Measurements from ENCODE around the gene TRMU. TPM values are rescaled to one million over a fixed set of nuclear protein-coding genes. Genes with fewer than 3 reads are reported as not detected.

The TRMU gene
- polyA plus RNA-seq, 1 donor (not counting 4 experiments of a cell fraction or from before 2014, with no cell fraction given): 33.6 TPM

DNA sequence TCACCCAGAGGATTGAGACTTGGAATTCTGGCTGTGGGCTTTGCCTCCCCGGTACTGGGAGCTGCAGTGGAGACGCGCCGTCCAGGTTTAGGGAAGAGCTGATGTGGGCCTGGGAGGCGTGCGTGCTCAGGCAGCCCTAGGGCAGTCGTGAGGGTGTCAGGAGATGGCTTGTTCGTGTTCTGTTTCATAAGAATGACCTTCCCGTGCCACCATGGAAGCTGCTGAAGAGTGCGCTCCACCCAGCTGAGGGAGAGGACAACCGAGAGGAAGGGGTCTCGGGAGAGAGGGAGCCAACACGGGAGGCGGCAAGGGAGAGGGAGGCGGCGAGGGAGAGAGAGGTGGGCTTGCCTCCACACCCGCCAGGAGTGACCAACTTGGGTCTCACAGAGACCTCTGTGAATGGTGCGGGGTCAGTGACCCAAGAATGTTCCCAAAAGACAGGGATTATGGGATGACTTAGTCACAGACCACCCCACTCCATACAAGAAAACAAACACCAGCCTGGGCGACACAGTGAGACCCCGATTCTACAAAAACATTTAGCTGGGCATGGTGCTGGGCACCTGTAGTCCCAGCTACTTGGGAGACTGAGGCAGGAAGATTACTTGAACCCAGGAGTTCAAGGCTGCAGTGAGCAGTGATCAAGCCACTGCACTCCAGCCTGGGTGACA is 14.7 kb upstream of the TRMU start:
- FAIRE-seq: no peak
- dilution Hi-C loops (cut with MboI; ENCODE audit: extremely low pct_ligation_motif_present, low sequenced_read_pairs): no loop called here
- no peaks in the 10 kb centered on the region for H3K9me1 ChIP-seq (ENCODE audit: control insufficient read depth, extremely low read depth, insufficient read depth, low read length)
- no peaks in the 10 kb centered on the region for H3K27me3 ChIP-seq (ENCODE audit: control insufficient read depth, extremely low read depth, insufficient read depth, low read length)
- peaks cover 2 to 20% of the 10 kb centered on the region in 2 experiments for H3K36me3 ChIP-seq (ENCODE audit: control insufficient read depth in 2 of 2, extremely low read depth in 1 of 2, insufficient read depth in 2 of 2, low read length in 2 of 2)
- H3K79me2 ChIP-seq (ENCODE audit: control insufficient read depth, insufficient read depth, low read length): peaks cover 5% of the 10 kb centered on the region
- no peak overlapping the region for H3K9ac ChIP-seq (ENCODE audit: control insufficient read depth, extremely low read depth, insufficient read depth, low read length)
- no peaks in the 10 kb centered on the region for H3K4me1 ChIP-seq (ENCODE audit: control insufficient read depth, extremely low read depth, insufficient read depth, low read length)
- H3K4me3 ChIP-seq (ENCODE audit: control insufficient read depth in 2 of 3, extremely low read depth in 1 of 3, insufficient read depth in 2 of 3, low read depth in 1 of 3, low read length in 3 of 3): no peak overlapping the region
- no peaks in the 10 kb centered on the region for H3K9me3 ChIP-seq (ENCODE audit: control insufficient read depth, low read depth, low read length)
- no peak overlapping the region for H2AFZ ChIP-seq (ENCODE audit: control insufficient read depth, low read length)
- TF ChIP-seq, protein P1, sequence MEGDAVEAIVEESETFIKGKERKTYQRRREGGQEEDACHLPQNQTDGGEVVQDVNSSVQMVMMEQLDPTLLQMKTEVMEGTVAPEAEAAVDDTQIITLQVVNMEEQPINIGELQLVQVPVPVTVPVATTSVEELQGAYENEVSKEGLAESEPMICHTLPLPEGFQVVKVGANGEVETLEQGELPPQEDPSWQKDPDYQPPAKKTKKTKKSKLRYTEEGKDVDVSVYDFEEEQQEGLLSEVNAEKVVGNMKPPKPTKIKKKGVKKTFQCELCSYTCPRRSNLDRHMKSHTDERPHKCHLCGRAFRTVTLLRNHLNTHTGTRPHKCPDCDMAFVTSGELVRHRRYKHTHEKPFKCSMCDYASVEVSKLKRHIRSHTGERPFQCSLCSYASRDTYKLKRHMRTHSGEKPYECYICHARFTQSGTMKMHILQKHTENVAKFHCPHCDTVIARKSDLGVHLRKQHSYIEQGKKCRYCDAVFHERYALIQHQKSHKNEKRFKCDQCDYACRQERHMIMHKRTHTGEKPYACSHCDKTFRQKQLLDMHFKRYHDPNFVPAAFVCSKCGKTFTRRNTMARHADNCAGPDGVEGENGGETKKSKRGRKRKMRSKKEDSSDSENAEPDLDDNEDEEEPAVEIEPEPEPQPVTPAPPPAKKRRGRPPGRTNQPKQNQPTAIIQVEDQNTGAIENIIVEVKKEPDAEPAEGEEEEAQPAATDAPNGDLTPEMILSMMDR (optimal IDR thresholded peaks at IDR 0.05 in 1 of 3, IDR thresholded peaks at IDR 0.05 in 1 of 3, conservative IDR thresholded peaks at IDR 0.05 in 1 of 3; ENCODE audit: extremely low read depth in 1 of 3, insufficient read depth in 2 of 3, low read length in 3 of 3): no peak
- TF ChIP-seq EZH2 (IDR thresholded peaks at IDR 0.05; ENCODE audit: low read length): no peak
- DNase-seq (ENCODE audit: low read depth, low spot score): no peak
- no peak overlapping the region for H3K27ac ChIP-seq (ENCODE audit: control insufficient read depth, insufficient read depth, low read length)
- H3K4me2 ChIP-seq (ENCODE audit: control insufficient read depth, extremely low read depth, insufficient read depth, low read depth, low read length): no peak overlapping the region
- H4K20me1 ChIP-seq (ENCODE audit: control insufficient read depth, extremely low read depth, insufficient read depth, low read length): no peaks in the 10 kb centered on the region

- H3K27me3 ChIP-seq (ENCODE audit: control insufficient read depth, extremely low read depth, insufficient read depth, low read length): no peaks in the 10 kb centered on the region
- H3K9me3 ChIP-seq (ENCODE audit: control insufficient read depth, low read depth, low read length): no peaks in the 10 kb centered on the region
- dilution Hi-C loops (cut with MboI; ENCODE audit: extremely low pct_ligation_motif_present, low sequenced_read_pairs): no loop called here
- DNase-seq (ENCODE audit: low read depth, low spot score) (no peak), FAIRE-seq (no peak)
- H3K79me2 ChIP-seq (ENCODE audit: control insufficient read depth, insufficient read depth, low read length): peaks cover 5% of the 10 kb centered on the region
- peaks cover 2 to 26% of the 10 kb centered on the region in 2 experiments for H3K36me3 ChIP-seq (ENCODE audit: control insufficient read depth in 2 of 2, extremely low read depth in 1 of 2, insufficient read depth in 2 of 2, low read length in 2 of 2)
- no peak overlapping the region for H3K9ac ChIP-seq (ENCODE audit: control insufficient read depth, extremely low read depth, insufficient read depth, low read length)
- no peak overlapping the region for H3K4me3 ChIP-seq (ENCODE audit: control insufficient read depth in 2 of 3, extremely low read depth in 1 of 3, insufficient read depth in 2 of 3, low read depth in 1 of 3, low read length in 3 of 3)
- H2AFZ ChIP-seq (ENCODE audit: control insufficient read depth, low read length): no peak overlapping the region
- H3K4me1 ChIP-seq (ENCODE audit: control insufficient read depth, extremely low read depth, insufficient read depth, low read length): no peaks in the 10 kb centered on the region
- H3K27ac ChIP-seq (ENCODE audit: control insufficient read depth, insufficient read depth, low read length): no peak overlapping the region
- no peak overlapping the region for H3K4me2 ChIP-seq (ENCODE audit: control insufficient read depth, extremely low read depth, insufficient read depth, low read depth, low read length)
- no peaks in the 10 kb centered on the region for H3K9me1 ChIP-seq (ENCODE audit: control insufficient read depth, extremely low read depth, insufficient read depth, low read length)
- H4K20me1 ChIP-seq (ENCODE audit: control insufficient read depth, extremely low read depth, insufficient read depth, low read length): no peaks in the 10 kb centered on the region
- TF ChIP-seq, protein P1 (optimal IDR thresholded peaks at IDR 0.05 in 1 of 3, IDR thresholded peaks at IDR 0.05 in 1 of 3, conservative IDR thresholded peaks at IDR 0.05 in 1 of 3; ENCODE audit: extremely low read depth in 1 of 3, insufficient read depth in 2 of 3, low read length in 3 of 3): no peak
- no peak for TF ChIP-seq EZH2 (IDR thresholded peaks at IDR 0.05; ENCODE audit: low read length)
Observed at GRCh38 chr22:46322711-46323110, 12.8 kb upstream of the TRMU start.

All from keratinocyte (primary cell).